ENCODE results near the gene SPHK1.

Gene SPHK1

GRCh38 chr17:76384987-76385891 is 830 bp downstream of the SPHK1 start:
- peak in 1 of 3 donors; percentile 40 for DNase-seq (ENCODE audit: low read depth in 3 of 3, low spot score in 1 of 3)

GRCh38 chr17:76385892-76386786 is 1.7 kb downstream of the SPHK1 start:
- DNase-seq (ENCODE audit: low read depth in 3 of 3, low spot score in 1 of 3): peak; percentile 53 to 82 (median 65)

GRCh38 chr17:76386966-76387765 is 2.8 kb downstream of the SPHK1 start:
- no peak for DNase-seq (ENCODE audit: low read depth in 3 of 3, low spot score in 1 of 3)

GRCh38 chr17:76388966-76389888 is 4.8 kb downstream of the SPHK1 start:
- DNase-seq (ENCODE audit: low read depth in 3 of 3, low spot score in 1 of 3): no peak

GRCh38 chr17:76390003-76390421 is 5.6 kb downstream of the SPHK1 start:
- DNase-seq (ENCODE audit: low read depth in 3 of 3, low spot score in 1 of 3): no peak

- DNase-seq (ENCODE audit: low read depth in 3 of 3, low spot score in 1 of 3): no peak
Measured at GRCh38 chr17:76391200-76391715, 6.8 kb downstream of the SPHK1 start.

- DNase-seq (ENCODE audit: low read depth in 3 of 3, low spot score in 1 of 3): no peak
Measured at GRCh38 chr17:76394166-76394565, 9.8 kb downstream of the SPHK1 start.

- no peak for DNase-seq (ENCODE audit: low read depth in 3 of 3, low spot score in 1 of 3)
Measured at GRCh38 chr17:76395980-76396379, 11.6 kb downstream of the SPHK1 start.

GRCh38 chr17:76397184-76397583 is 12.8 kb downstream of the SPHK1 start:
- DNase-seq (ENCODE audit: low read depth in 3 of 3, low spot score in 1 of 3): no peak

- DNase-seq (ENCODE audit: low read depth in 3 of 3, low spot score in 1 of 3): peak; percentile 60 to 80 (median 68)
Measured at GRCh38 chr17:76397687-76398522, 13.5 kb downstream of the SPHK1 start.

- DNase-seq (ENCODE audit: low read depth in 3 of 3, low spot score in 1 of 3): no peak
Measured at GRCh38 chr17:76398523-76399174, 14.2 kb downstream of the SPHK1 start.

GRCh38 chr17:76399175-76400172 is 15.1 kb downstream of the SPHK1 start:
- no peak for DNase-seq (ENCODE audit: low read depth in 3 of 3, low spot score in 1 of 3)

- no peak for DNase-seq (ENCODE audit: low read depth in 3 of 3, low spot score in 1 of 3)
Measured at GRCh38 chr17:76402711-76403110, 18.3 kb downstream of the SPHK1 start.

- no peak for DNase-seq (ENCODE audit: low read depth in 3 of 3, low spot score in 1 of 3)
Measured at GRCh38 chr17:76404256-76404655, 19.8 kb downstream of the SPHK1 start.

- DNase-seq (ENCODE audit: low read depth in 3 of 3, low spot score in 1 of 3): no peak
Measured at GRCh38 chr17:76404976-76405563, 20.7 kb downstream of the SPHK1 start.

- no peak for DNase-seq (ENCODE audit: low read depth in 3 of 3, low spot score in 1 of 3)
Measured at GRCh38 chr17:76405607-76405966, 21.2 kb downstream of the SPHK1 start.

All from stimulated activated CD4-positive, alpha-beta T cell treated with anti-CD3 and anti-CD28 coated beads, TNF-alpha, amount 100 ng/mL, for 1 hour (primary cell).